ENCODE results near the gene FAM43A.

Gene FAM43A, protein sequence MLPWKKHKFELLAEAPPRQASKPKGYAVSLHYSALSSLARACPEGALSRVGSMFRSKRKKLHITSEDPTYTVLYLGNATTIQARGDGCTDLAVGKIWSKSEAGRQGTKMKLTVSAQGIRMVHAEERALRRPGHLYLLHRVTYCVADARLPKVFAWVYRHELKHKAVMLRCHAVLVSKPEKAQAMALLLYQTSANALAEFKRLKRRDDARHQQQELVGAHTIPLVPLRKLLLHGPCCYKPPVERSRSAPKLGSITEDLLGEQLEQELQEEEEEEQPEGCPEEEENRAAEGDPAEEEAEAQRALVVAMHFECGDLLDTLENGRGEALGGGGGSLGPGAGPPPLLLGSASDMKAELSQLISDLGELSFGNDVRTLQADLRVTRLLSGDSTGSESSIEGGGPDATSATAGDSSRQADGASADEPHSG

GRCh38 chr3:194685718-194686413, at the start of gene FAM43A:
FAM43A (plus strand) TSS chr3:194685883; CDS start chr3:194686827, 944 bp downstream.
- DNase-seq (ENCODE audit: low spot score) = peak; percentile 84

DNA sequence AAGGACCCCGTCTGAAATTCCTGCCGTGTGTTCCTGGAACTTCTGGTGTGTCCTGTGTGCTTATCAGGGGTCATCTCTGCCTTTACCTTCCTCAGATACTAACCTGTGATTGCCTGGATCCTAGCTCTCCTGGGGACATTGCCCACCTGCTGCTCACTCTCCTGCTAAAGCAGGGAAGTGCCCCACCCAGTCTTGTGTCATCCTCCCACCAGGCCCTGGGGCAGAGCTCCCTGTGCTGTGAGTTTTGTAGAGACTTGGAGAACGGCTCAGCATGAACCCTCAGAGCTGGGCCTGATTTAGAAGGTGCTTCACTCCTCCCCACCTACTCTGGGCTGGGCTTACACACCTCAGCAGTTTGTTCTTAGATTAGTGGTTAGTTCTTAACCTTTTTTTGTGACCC, 48.6 kb upstream of the FAM43A start:
- no peak for DNase-seq (ENCODE audit: low spot score)

GRCh38 chr3:194637541-194638400, 47.9 kb upstream of the FAM43A start:
- no peak for DNase-seq (ENCODE audit: low spot score)

DNA sequence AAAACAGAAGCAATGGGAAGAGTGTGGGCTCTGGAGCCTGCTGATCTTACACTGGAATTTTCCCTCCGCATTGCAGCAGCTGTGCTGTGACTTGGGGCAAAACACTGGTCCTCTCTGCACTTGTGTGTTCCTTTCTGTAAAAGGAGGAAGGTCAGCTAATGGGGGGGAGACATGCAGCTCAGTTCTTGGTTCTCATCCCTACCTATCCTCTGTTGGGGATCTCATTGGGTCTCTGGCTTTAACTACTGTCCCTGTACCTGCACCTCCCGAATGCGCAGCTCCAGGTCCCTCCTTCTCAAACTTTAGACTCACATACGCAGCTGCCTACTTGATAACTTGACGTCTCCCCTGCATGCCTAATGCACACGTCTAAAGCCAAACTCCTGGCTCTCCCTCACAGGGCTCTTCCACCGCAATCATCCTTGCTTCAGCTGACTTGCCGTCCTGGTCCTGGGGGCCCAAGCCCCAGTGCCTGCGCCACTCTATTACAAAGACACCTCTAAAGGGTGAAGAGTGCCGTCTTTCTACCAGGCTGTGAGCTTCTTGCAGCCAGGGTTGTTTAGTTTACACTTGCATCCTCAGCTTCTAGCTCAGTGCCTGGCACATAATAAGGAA, 46.6 kb upstream of the FAM43A start:
- no peak for DNase-seq (ENCODE audit: low spot score)

DNA sequence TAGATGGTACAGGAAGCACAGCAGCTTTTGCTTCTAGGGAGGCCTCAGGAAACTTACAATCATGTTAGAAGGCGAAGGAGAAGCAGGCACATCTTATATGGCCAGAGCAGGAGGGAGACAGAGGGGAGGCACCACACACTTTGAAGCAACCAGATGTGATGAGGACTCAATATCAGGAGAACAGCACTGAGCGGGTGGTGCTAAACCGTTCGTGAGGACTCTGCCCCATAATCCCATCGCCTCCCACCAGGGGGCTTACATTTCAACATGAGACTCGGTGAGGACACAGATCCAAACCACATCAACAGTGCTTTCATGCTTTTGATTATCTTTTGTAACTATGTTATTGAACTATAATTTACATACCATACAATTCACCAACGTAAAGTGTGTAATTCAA, 44.9 kb upstream of the FAM43A start:
- no peak for DNase-seq (ENCODE audit: low spot score)

GRCh38 chr3:194642769-194643168, 42.9 kb upstream of the FAM43A start:
- no peak for DNase-seq (ENCODE audit: low spot score)

GRCh38 chr3:194647747-194648146, 37.9 kb upstream of the FAM43A start:
- DNase-seq (ENCODE audit: low spot score) = no peak

GRCh38 chr3:194654443-194654842, 31.2 kb upstream of the FAM43A start:
- DNase-seq (ENCODE audit: low spot score) = no peak

- no peak for DNase-seq (ENCODE audit: low spot score)
Observed at GRCh38 chr3:194657439-194657838, 28.2 kb upstream of the FAM43A start.

- DNase-seq (ENCODE audit: low spot score) = no peak
Observed at GRCh38 chr3:194658477-194659242, 27.0 kb upstream of the FAM43A start.

DNA sequence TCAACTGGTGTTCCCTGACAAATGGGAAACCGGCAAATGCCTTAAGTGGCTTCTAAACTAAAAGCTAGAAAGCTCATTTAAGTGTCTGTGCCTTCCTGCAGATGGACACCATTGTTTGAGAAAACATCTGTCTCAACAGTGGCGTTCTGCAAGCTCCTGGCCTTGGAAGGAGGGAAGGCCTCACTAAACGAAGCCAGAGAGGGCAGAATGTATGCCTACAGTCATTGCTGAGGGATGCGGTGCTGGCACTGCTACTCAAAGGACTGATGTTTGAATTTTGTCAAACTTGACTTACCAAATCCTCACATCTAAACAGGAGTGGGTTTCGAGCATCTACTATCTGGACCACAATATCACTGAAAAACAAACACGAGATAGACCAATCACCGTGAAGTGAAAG, 25.9 kb upstream of the FAM43A start:
- DNase-seq (ENCODE audit: low spot score) = no peak

GRCh38 chr3:194661374-194661773, 24.3 kb upstream of the FAM43A start:
- DNase-seq (ENCODE audit: low spot score) = no peak

GRCh38 chr3:194661946-194662345, 23.7 kb upstream of the FAM43A start:
- DNase-seq (ENCODE audit: low spot score) = no peak

- no peak for DNase-seq (ENCODE audit: low spot score)
Observed at GRCh38 chr3:194664857-194665256, 20.8 kb upstream of the FAM43A start.

DNA sequence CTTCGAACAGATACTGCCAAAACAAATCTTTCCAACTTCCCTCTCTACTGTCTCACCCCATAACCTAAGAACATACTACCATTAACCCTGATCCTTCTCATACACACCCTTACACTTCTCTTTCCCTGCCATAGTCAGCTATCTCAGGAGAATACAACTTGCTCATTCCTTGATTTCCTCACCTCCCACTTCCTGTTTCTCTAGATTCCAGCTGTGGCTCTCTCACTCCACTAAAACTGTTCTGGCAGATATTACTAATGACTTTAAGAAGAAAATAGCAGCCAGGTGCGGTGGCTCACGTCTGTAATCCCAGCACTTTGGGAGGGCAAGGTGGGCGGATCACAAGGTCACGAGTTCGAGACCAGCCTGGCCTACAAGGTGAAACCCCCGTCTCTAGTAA, 18.3 kb upstream of the FAM43A start:
- DNase-seq (ENCODE audit: low spot score) = no peak

GRCh38 chr3:194671511-194671899, 14.2 kb upstream of the FAM43A start:
- DNase-seq (ENCODE audit: low spot score) = no peak

DNA sequence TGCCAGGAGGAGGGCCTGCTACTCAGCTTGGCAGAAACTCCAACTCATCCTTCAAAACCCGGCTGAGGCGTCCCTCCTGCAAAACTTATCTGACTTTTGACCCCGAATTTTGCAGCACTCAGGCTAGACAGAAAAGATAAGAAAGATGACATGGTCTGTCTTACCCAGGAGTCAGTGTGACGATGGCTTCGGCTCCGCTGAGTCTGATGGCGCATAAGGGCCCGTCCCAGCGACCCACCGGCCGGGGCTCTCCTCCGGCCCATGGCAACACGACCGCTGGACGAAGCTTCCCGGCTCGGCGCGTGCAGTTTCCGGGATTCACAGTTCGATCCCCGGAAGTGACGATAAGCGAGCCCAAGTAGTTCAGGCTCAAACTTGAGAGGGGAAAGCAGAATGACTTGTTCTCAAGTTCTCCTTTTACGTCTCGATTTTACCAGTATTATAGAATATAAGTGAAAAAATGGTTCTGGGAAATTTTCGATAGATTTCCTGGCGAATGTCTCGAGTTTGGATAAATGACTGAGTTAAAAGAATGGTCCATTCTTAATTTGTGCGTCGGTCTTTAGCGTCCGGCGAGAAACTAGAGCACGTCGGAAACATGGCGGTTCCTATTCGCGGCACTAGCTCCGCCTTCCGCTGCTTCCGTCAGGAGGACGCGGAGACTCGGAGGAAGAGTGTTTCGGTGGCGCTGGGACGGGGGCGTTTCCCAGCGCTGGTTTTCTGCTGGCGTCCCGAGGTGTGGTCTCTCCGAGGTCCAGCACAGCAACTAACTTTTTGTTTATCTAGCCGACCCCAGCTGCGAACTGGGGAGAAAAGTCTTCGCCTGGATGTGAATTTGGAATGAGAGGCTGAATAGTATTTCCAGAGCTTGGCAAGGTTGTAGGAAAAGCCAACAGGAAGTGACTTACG, 13.5 kb upstream of the FAM43A start, which contains the start of gene LSG1:
LSG1 (minus strand) TSS at position 292 of the 909 bp plus-strand sequence; CDS start at position 263, 29 bp downstream.
- DNase-seq (ENCODE audit: low spot score) = peak; percentile 93

GRCh38 chr3:194672876-194673275, 12.8 kb upstream of the FAM43A start:
- no peak for DNase-seq (ENCODE audit: low spot score)

- DNase-seq (ENCODE audit: low spot score) = no peak
Observed at GRCh38 chr3:194673761-194674160, 11.9 kb upstream of the FAM43A start.

- peak; percentile 59 for DNase-seq (ENCODE audit: low spot score)
Observed at GRCh38 chr3:194675081-194675640, 10.5 kb upstream of the FAM43A start.

Data from putamen (tissue), 1 donor.